ENCODE results near the gene ANKRD34A. TPM values are rescaled to one million over a fixed set of nuclear protein-coding genes. Genes with fewer than 3 reads are reported as not detected.

The ANKRD34A gene
- total and polyA plus RNA-seq, 9 donors = 0.22 to 1.7 (median 1.1) TPM

DNA sequence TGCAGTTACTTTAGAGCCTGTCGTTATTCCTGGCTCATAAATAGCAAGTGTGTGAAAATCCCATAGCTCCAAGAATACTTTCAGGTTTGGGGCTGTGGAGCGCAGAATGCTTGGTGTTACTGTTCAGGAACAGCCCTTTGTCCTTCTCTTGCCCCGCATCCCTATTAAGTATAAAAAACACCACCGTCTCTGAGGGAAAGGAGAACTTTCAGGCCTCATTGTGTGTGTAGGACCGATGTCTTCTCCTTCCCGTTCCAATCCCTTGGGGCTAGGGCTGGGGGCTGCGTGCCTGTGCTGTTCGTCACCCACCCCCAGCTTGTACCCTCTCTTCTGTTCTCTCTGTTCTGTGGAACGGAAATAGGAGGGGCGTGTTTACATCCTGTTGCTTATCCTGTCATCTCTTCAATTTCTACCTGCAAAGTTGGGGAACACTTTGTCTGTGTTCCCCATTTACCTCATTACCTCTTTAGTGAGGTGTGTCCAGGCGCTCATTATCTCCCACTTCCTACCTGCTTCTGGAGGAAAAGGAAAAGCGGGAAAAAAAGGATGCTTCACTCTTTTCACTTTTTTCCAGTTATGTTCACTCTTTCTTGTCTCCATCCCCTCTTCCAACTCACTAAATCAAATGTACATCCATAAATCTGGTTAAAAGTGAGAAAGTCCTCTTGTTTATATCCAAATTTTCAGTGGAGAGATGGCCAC is 32.8 kb upstream of the ANKRD34A start:
- Histone ChIP-seq H3K9me3 (replicated peaks; ENCODE audit: control insufficient read depth, low read depth, low read length) (no peaks in the 10 kb centered on the region), H3K36me3 (ENCODE audit: control insufficient read depth, insufficient read depth, low read length) (peaks cover 31% of the 10 kb centered on the region), H3K4me3 (ENCODE audit: low read length) (peak overlapping the region; percentile 88), H3K4me1 (ENCODE audit: control insufficient read depth, insufficient read depth, low read length) (peaks cover 43% of the 10 kb centered on the region), H3K27me3 (ENCODE audit: control insufficient read depth, insufficient read depth, low read length) (no peaks in the 10 kb centered on the region), H3K27ac (ENCODE audit: low read length) (peak overlapping the region; percentile 95)
- WGBS (ENCODE audit: insufficient coverage) = 20% methylated on average over 1 of the region's 12 CpGs
- DNase-seq = peak; percentile 78

DNA sequence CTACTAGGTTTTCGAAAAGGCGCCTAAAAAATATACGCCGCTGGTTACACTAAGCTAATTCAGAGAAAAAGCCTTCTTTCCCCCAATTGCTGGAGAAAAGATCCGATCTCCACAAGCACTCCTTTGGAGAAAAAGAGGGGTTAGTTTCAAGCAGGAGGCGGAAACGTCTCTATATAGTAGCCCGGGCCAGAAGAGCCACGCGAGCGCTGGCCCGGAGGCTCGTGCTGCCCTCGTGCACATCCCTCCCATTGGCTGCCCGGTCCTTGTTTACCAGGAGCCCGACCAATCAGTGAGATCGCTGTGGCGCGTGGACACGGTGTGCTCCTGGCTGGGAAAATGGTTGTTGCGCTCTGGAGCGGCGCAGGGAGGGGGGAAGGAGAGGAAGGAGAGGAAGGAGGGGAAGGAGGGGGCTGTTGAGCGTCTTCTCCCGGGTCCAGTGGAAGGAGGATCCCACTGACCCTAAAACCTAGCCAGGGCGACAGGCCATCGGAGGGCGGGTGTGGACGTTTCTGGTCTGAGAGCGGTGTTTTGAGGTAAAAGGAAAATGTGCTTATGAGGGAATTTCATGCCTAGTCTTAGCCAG is 32.1 kb upstream of the ANKRD34A start, which contains the start of gene TXNIP:
TXNIP (minus strand) TSS at position 147 of the 583 bp plus-strand sequence. CDS start 313 bp downstream, outside the sequence.
- peaks cover 43% of the 10 kb centered on the region for H3K4me1 ChIP-seq (ENCODE audit: control insufficient read depth, insufficient read depth, low read length)
- H3K27me3 ChIP-seq (ENCODE audit: control insufficient read depth, insufficient read depth, low read length) = no peaks in the 10 kb centered on the region
- under 1% methylated on average over 17 of the region's 30 CpGs for WGBS (ENCODE audit: insufficient coverage)
- peaks cover 31% of the 10 kb centered on the region for H3K36me3 ChIP-seq (ENCODE audit: control insufficient read depth, insufficient read depth, low read length)
- no peaks in the 10 kb centered on the region for H3K9me3 ChIP-seq (replicated peaks; ENCODE audit: control insufficient read depth, low read depth, low read length)
- peak within 1 kb of the TSS; percentile 88 for H3K4me3 ChIP-seq (ENCODE audit: low read length)
- peak; percentile 100 for DNase-seq
- peak within 1 kb of the TSS; percentile 95 for H3K27ac ChIP-seq (ENCODE audit: low read length)

DNA sequence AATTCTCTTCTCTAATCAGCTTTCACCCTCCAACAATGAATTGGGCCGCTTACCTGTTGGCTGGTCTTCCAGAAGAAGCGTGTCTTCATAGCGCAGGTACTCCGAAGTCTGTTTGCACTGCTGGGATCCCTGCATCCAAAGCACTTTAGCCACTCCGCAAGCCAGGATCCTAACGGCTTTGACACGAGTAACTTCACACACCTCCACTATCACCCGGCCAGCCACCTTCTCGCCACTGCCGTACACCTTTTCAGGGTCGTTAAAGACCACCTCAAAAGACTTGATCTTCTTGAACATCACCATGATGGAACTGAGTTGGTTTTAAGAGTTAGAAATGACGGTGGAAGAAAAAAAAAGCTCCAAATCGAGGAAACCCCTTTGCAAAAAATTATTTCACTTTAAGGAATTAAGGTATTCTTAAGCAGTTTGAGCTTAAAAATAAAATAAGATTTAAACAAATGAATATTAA is 31.6 kb upstream of the ANKRD34A start:
- no peaks in the 10 kb centered on the region for H3K9me3 ChIP-seq (replicated peaks; ENCODE audit: control insufficient read depth, low read depth, low read length)
- 0% methylated on average over 4 of the region's 13 CpGs for WGBS (ENCODE audit: insufficient coverage)
- peaks cover 31% of the 10 kb centered on the region for H3K36me3 ChIP-seq (ENCODE audit: control insufficient read depth, insufficient read depth, low read length)
- peaks cover 43% of the 10 kb centered on the region for H3K4me1 ChIP-seq (ENCODE audit: control insufficient read depth, insufficient read depth, low read length)
- peak overlapping the region; percentile 88 for H3K4me3 ChIP-seq (ENCODE audit: low read length)
- H3K27me3 ChIP-seq (ENCODE audit: control insufficient read depth, insufficient read depth, low read length) = no peaks in the 10 kb centered on the region
- H3K27ac ChIP-seq (ENCODE audit: low read length) = peak overlapping the region; percentile 82
- DNase-seq = no peak

DNA sequence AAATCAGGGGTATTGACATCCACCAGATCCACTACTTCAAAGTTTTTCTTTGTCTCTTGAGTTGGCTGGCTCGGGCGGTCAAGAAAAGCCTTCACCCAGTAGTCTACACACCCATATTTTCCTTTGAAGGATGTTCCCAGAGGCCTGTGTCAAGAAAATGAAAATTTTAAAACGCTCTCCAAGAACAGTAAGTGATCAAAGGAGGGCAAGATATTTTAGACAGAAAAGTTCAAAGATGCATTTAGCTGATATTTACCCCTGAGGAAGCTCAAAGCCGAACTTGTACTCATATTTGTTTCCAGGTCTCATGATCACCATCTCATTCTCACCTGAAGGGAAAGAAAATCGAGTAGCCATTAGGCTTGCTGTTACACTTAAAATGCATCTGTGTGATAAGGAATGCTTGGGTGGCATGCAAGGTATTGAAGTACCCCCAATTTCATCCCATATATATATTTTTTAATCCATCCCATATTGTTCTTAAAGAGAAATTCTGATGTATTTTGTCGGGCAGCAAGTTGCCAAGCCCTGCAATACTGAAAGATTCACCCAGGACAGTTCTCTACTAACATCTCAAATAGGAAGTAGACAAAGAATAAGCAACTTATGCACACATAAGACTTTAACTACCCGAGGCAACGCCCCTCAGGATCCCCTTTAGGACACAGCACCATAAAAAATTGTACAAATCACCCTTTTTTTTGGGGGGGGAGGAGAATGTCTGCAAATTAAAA is 30.9 kb upstream of the ANKRD34A start:
- Histone ChIP-seq H3K4me1 (ENCODE audit: control insufficient read depth, insufficient read depth, low read length) (peaks cover 43% of the 10 kb centered on the region), H3K4me3 (ENCODE audit: low read length) (peak overlapping the region; percentile 88), H3K27me3 (ENCODE audit: control insufficient read depth, insufficient read depth, low read length) (no peaks in the 10 kb centered on the region), H3K36me3 (ENCODE audit: control insufficient read depth, insufficient read depth, low read length) (peaks cover 31% of the 10 kb centered on the region), H3K27ac (ENCODE audit: low read length) (peak overlapping the region; percentile 82), H3K9me3 (replicated peaks; ENCODE audit: control insufficient read depth, low read depth, low read length) (no peaks in the 10 kb centered on the region)
- DNase-seq = no peak
- no CpG with 5 or more reads among the region's 8 CpGs for WGBS (ENCODE audit: insufficient coverage)

DNA sequence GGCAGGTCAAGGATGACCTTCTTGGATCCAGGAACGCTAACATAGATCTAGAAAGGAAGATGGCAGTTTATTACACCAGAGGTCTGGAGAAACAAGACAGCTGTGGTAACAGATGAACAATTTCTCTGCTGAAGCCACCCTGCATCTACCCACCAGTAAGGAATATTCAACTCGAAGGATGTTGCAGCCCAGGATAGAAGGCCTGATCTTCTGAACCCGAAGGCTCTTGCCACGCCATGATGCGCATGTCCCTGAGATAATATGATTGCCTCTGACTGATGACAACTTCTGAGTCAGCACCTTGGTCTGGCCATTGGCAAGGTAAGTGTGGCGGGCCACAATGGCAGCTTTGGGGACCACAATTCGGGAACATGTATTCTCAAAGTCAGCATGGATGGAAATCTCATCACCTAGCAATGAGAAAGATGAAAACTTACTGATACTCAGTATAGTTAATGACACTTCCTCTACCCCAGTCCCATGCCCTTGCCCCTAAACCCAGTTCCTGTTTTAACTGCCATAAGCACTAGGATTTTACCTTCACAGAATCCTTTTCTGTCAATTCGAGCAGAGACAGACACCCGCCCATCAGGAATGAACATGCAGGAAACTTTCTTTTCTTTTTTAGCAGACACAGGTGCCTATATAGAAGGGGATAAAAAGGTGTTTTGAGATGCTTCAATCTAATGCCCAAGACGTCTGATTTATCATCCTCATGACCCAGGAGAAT is 30.2 kb upstream of the ANKRD34A start:
- no peak for DNase-seq
- H3K27me3 ChIP-seq (ENCODE audit: control insufficient read depth, insufficient read depth, low read length) = no peaks in the 10 kb centered on the region
- H3K9me3 ChIP-seq (replicated peaks; ENCODE audit: control insufficient read depth, low read depth, low read length) = no peaks in the 10 kb centered on the region
- peaks cover 37% of the 10 kb centered on the region for H3K4me1 ChIP-seq (ENCODE audit: control insufficient read depth, insufficient read depth, low read length)
- 80% methylated on average over 2 of the region's 10 CpGs for WGBS (ENCODE audit: insufficient coverage)
- H3K36me3 ChIP-seq (ENCODE audit: control insufficient read depth, insufficient read depth, low read length) = peaks cover 31% of the 10 kb centered on the region
- H3K27ac ChIP-seq (ENCODE audit: low read length) = peak overlapping the region; percentile 82
- peak overlapping the region; percentile 88 for H3K4me3 ChIP-seq (ENCODE audit: low read length)

DNA sequence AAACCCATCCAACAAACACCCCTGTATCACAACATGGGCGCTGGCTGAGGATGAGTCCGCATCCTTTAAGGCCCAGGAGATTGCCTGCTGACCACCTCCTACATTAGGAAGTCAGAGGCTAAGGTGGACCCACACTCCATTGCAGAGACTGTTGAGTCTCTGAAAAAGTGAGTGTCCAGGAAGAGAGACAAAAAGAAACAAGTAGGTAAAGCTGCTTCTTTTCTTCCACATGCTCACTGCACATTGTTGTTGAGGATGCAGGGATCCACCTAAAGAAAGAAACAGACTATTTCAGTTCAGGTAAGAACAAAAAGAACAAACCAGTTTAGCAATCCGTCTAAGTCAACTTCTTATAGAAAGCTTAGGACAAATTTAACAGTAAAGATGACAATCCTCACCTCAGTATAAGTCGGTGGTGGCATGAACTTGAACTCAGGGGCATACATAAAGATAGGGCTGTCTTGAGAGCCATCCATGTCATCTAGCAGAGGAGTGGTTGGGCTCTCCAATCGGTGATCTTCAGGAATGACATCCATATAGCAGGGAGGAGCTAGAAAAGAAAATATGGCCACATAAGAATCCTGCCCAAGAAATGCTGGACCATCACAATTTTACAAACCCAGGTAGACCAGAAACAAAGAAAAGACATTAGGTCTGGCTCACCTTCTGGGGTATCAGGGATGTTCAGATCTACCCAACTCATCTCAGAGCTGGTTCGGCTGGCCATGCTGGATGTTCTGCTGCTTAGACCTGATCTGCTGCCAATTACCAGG is 29.4 kb upstream of the ANKRD34A start:
- Histone ChIP-seq H3K27me3 (ENCODE audit: control insufficient read depth, insufficient read depth, low read length) (no peaks in the 10 kb centered on the region), H3K4me1 (ENCODE audit: control insufficient read depth, insufficient read depth, low read length) (peaks cover 29% of the 10 kb centered on the region), H3K27ac (ENCODE audit: low read length) (peak overlapping the region; percentile 82), H3K36me3 (ENCODE audit: control insufficient read depth, insufficient read depth, low read length) (peaks cover 31% of the 10 kb centered on the region), H3K9me3 (replicated peaks; ENCODE audit: control insufficient read depth, low read depth, low read length) (no peaks in the 10 kb centered on the region), H3K4me3 (ENCODE audit: low read length) (peak overlapping the region; percentile 88)
- peak; percentile 40 for DNase-seq
- no CpG with 5 or more reads among the region's 6 CpGs for WGBS (ENCODE audit: insufficient coverage)

DNA sequence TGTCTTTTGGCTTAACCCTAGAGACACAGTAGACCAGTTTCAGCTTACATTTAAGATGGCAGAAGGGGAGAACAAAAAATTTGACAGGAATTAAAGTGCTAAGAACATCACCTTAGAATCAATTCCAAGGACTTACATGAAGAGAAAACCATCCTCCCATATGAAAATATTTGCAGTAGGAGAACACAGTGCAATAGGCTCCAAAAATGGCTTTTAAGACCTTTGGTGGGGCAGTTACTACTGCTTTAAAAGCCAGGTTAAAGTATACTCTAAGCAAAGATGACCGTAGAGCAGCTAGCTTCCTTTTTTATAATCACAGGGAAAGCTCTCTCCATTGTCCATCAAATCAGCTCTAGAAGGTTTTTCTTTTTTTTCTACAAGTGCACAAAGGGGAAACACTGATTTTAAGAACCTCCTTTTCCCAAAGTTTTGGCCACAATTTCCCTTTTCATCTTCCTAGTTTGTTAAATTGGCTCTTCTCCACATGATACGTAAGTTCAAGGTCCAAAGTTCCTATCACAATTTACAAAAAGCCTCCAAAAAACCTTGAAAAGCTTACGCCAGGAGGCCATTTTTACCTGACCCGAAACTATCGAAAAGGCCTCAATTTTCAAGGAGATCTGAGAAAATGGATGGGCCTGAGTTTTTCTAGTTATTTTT is 28.7 kb upstream of the ANKRD34A start:
- Histone ChIP-seq H3K4me1 (ENCODE audit: control insufficient read depth, insufficient read depth, low read length) (peaks cover 26% of the 10 kb centered on the region), H3K4me3 (ENCODE audit: low read length) (peak overlapping the region; percentile 88), H3K27me3 (ENCODE audit: control insufficient read depth, insufficient read depth, low read length) (no peaks in the 10 kb centered on the region), H3K9me3 (replicated peaks; ENCODE audit: control insufficient read depth, low read depth, low read length) (no peaks in the 10 kb centered on the region), H3K36me3 (ENCODE audit: control insufficient read depth, insufficient read depth, low read length) (peaks cover 31% of the 10 kb centered on the region), H3K27ac (ENCODE audit: low read length) (peak overlapping the region; percentile 54)
- WGBS (ENCODE audit: insufficient coverage) = no CpG with 5 or more reads among the region's 5 CpGs
- no peak for DNase-seq

DNA sequence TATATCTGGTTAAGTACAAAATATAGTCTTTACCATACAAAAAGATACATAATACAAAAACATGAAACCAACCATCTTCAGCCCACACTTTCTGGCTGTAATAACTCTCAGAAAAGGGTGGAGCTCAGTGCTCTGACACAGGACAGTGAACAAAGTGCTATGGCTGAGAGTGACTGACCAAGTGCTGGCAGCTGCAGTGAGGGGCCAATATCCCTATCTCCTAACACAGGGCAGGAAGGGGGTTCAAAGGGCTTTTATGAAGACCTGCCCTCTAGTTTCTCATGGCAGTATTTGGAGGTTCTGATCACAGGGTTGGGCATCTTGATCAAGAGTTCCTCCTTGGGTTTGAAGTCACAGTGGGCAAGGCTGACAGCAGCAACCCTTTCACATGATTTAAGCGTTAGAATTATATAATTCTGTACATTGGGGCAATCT is 28.1 kb upstream of the ANKRD34A start:
- Histone ChIP-seq H3K4me1 (ENCODE audit: control insufficient read depth, insufficient read depth, low read length) (peaks cover 24% of the 10 kb centered on the region), H3K27me3 (ENCODE audit: control insufficient read depth, insufficient read depth, low read length) (no peaks in the 10 kb centered on the region), H3K36me3 (ENCODE audit: control insufficient read depth, insufficient read depth, low read length) (peaks cover 31% of the 10 kb centered on the region), H3K9me3 (replicated peaks; ENCODE audit: control insufficient read depth, low read depth, low read length) (no peaks in the 10 kb centered on the region), H3K27ac (ENCODE audit: low read length) (peak overlapping the region; percentile 54), H3K4me3 (ENCODE audit: low read length) (peak overlapping the region; percentile 11)
- no CpG with 5 or more reads among the region's 1 CpG for WGBS (ENCODE audit: insufficient coverage)
- no peak for DNase-seq
